Measurements from ENCODE around the gene RELB.

DNA sequence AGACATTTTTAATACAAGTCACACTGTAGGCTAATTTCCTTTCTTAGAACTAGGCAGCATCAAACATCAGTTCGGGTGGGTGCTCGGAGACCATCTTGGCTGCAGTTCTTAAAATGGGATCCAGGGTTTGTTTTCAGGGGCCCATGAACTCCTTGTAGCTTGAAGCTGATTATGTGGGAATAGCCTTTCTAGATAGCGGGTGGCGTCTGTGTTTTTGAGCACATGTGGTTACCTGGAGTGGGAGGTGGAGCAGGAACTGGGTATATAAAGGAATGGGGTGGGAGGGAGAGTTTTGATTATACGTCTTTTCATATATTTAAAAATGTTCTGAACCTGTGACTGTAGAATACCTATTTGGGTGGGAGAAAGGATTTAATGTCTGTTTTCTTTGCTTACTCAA, 33.1 kb upstream of the RELB start:
- TF ChIP-seq POLR2A (IDR thresholded peaks at IDR 0.05; ENCODE audit: low read depth, low read length) (no peak), POLR2AphosphoS5 (IDR thresholded peaks at IDR 0.05; ENCODE audit: low read depth, low read length) (no peak)

All from GM12892 (cell line).